ENCODE measurements around the gene PHLDA3.

Gene PHLDA3

DNA sequence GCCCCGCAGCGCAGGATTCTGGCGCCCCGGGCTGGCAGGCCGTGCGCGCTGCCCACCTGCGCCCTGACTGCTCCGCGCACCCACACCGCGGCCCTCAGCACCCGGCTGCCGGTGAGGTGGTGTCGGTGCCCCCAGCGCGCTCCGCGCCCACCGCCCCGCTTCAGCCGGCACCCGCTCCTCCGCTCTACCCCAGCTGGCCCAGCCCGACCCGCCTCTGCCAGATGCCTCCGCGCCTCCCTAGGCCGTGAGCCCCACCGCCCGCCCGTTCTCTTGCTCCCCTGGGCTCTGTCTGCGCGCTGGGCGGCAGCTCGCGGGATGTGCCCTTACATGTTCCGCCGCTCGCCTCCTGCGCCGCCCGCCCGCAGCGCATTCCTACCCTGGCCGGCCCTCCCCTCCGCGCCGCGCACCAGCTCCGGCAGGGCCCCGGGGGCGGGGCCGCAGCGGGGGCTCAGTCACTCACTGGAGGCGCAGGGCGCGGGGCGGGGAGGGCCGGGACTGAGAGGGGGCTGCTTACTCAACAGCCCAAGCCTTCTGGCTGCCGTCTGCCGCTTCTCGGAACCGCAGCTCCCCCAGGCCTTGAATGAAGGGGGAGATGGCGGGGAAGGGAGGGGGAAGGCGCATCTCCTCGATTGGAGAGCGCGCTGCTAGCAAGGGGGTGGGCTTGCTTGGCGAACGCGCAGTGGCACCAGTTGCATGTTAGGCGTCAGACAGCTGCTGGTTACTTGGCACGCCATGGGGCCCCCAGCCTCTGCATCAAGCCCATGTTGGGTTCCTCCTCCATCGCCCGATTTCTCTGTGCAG, at the start of gene PHLDA3:
Gene PHLDA3, minus strand, starts transcription at position 345 of the 801 bp plus-strand sequence. CDS start 402 bp downstream, outside the sequence.
- peak; percentile 59 for DNase-seq

DNA sequence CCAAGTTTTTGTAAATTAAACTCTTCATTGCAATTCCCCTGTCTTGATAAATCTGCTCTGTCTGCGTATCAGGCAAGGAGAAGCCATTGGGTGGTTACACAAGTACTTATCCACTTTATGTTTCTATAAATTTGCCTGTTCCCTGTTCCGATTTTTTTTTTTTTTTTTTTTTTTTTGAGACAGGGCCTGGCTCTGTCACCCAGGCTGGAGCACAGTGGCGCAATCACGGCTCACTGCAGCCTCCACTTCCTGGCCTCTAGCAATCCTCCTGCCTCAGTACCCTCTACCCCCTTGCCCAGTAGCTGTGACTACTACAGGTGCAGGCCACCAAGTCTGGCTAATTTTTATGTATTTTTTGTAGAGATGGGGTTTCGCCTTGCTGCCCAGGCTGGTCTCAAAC, 49.1 kb upstream of the PHLDA3 start:
- no peak for DNase-seq

DNA sequence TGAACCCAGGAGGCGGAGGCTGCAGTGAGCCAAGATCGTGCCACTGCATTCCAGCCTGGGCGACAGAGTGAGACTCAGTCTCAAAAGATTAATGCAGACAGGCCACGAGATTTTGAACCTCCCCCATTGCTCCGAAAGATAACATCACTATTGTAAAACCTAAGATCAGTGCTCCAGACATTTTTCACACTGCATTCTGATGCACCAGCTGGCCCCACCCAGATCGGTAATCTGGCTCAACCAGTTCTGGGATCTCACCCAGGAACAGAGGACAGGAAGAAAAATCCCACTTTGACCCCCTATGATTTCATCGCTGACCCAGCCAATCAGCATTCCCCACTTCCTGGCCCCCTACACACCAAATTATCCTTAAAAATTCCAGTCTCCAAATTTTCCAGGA, 48.6 kb upstream of the PHLDA3 start:
- DNase-seq, result no peak

DNA sequence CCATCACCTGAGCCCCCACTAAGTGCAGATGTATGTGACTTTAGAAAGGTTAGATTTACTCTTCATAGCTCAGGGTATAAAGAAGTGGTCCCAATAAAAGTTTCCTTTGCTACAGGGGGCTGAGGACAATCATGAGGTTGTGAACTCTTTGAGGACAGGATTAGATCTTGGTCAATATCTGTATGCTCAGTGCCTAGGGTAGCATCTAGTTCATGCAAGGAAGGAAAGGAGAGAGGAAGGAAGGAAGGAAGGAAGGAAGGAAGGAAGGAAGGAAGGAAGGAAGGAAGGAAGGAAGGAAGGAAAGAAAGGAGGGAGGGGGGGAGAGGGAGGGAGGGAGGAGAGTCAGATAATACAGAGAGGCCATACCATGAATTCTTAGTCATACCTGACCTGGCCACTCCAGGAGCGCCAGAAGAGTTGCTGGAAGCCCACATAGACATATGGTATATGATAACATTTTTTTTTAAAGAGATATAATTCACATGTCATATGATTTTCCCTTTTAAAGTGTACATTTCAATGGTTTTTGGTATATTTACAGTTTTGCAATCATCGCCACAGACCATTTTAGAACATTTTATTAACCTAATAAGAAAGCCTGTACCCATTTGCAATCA, 47.6 kb upstream of the PHLDA3 start:
- DNase-seq, result no peak

DNA sequence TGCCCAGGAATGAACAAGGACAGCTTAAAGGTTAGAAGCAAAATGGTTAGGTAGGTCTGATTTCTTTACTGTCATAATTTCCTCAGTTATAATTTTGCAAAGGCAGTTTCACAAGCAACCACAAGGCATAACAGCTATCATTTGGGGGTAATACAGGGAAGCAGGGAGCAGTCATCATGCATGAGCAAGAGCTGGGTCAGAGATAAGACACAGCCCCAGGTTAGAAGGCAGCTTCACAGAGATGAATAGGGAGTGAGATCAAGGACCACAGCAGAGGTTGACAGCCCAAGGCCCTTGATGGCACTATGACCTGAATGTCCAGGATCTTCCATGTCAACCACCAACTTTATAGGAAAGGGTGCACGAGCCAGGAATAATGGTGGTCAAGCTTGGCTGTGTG, 46.9 kb upstream of the PHLDA3 start:
- no peak for DNase-seq

DNA sequence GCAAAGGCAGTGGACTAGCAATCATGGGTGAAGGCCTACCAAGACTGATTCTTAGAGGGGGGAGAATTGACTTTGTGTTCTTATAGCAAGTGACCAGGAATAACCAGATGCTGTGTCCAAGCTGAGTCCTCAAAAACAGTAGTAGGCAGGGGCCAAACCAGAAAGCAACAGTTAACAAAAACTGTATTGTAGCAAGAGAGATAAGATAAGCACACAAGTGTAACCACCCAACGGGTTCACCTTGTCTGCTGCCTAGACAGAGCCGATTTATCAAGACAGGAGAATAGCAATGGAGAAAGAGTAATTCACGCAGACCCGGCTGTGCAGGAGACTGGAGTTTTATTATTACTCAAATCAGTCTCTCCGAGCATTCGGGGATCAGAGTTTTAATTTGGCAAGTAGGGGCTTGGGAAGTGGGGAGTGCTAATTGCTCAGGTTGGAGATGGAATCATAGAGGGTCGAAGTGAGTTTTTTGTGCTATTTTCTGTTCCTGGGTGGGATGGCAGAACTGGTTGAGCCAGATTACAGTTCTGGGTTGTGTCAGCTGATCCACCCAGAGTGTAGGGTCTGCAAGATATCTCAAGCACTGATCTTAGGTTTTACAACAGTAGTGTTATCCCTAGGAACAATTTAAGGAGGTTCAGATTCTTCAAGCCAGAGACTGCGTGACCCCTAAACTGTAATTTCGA, 46.2 kb upstream of the PHLDA3 start:
- no peak for DNase-seq

DNA sequence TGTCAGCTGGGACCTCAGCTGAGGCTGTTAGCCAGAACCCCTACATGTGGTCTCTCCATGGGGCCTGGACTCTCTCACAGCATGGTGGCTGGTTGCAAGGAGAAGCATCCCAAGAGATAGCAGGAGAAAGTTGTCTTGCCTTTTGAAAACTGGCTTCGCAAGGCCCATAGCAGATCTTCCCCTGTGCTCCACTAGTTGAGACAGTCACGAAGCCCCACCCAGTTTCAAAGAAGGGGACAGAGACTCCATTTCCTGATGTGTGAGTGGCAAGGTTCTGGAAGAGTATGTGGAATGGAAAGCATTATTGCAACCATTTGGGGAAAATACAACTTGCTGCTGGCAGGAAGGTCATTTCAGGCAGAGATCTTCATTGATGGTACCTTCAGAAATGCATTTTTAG, 45.5 kb upstream of the PHLDA3 start:
- no peak for DNase-seq

DNA sequence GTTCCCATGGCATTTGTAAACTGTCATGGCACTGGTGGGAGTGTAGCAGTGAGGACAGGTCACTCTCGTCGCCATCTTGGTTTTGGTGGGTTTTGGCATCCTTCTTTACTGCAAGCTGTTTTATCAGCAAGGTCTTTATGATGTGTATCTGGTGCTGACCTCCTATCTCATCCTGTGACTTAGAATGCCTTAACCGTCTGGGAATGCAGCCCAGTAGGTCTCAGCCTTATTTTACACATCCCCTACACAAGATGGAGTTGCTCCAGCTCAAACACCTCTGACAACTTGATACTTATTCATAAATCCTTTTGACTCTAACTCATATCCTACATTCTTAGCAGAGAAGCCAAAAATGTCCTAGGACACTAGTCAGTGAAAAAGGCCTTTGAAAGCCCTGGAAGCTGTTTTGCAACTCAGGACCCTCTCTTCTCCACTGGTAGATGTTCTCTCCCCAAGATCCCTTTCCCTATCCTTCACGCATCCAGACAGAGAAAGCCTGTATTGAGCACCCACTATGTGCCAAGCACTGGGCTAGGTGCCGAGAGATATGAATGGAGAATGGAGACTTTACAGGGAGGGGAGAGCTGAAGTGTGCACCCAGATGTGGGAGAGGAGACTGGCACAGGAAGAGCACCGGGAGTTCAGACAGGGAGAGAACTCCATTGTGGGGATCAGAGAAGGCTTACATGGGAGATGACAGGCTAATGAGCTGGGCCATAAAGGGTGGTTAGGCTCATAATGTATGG, 44.7 kb upstream of the PHLDA3 start:
- DNase-seq, result no peak

DNA sequence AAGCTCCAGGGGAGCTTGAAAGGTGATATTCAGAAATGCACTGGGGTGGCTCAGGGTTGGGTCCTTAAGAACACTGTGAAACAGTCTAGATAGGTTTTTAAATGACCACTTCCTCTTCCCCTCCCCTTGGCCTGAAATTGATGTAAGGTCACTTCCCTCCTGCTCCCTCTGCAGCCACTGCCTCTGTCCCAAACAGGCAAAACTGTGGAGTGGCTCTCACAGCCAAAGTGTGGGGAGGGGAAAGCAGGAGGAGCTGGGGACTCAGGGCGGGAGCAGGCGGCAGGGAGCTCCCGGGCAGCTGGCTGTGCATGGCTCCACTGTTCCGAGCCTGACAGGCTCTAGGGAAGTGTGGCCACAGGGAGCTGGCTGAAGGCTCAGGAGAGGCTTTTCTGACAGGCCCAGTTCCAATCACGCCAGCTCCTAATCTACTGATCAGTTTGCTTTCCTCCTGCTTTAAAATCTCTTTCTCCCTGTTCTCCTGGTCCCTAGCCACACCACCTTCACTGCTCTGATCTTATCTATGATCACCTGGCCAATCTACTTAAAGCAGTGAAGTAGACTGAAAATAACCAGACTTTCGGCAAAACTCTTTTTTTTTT, 43.1 kb upstream of the PHLDA3 start:
- DNase-seq, result no peak

DNA sequence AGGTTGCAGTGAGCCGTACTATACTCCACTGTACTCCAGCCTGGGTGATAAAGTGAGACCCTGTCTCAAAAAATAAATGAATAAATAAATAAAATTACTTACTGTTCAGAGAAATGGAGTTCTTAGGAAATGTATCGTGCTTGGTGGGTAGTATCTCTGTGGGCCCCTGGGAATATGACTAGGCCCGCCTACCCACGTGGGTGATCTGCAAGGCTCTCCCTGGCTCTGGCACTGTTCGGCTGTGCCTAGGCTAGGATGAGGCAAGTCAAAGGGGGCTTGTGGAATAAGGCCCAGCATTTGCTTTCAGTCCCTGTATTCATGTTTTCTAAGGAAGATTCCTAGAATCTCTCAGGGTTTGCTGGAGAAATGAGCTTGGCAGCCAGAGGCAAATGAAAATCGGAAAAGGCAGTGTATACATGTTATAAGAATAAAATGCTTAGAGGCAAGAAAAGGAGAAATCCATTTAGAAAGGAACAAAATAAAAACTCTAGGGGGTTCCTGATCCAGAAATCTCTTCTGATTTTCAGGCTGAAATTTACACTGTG, 42.5 kb upstream of the PHLDA3 start:
- DNase-seq, result no peak

DNA sequence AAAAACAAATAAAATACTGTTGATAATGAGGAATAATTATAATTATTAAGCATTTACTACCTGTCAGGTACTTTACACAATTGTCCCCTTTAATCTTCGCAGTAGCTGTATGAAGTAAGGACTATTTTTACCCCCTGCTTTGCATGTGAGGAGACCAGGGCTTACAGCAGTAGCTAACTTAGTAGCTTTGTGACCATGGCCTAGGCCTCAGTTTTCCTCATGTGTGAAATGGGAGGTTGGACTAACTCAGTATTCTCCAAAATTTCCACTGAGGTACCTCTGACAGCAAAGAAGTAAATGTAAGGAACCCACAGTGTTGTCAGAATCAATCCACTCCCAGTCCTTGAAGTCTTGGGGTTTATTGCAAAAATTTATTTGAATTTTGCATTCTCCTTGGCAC, 41.7 kb upstream of the PHLDA3 start:
- DNase-seq, result no peak

DNA sequence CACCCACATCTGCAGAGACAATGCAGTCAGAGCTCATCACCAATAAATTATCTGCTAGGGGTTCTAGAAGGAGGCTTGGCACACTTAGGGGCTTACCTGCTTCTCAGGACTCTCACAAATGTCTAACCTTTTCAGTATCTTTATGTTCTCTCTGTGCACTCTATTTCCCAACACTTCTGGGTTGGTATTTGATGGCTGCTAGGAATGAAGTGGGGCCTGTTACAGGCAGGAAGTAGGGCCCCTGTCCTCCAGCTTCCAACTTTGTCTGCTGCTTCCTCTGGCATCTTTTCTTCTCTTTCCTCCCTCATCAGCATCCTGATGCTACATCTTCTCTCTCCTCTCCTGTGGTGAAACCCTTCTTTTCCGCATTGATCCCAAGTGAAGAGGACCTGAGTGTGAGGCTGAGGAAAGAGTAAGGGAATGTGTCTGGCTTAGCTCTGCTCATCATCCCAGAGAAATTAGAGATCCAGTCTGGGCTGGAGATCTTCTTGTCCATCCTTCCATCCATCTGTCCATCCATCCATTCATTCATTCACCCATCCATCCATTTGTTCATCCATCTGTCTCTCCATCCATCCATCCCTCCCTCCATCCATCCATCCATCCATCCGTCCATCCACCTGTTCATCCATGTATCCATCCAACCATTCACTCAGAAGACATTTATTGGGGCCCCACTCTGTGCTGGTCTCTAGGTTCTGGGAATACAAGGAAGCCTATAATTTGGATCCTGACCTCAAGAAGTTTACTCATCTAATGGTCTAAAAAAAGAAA, 40.8 kb upstream of the PHLDA3 start:
- DNase-seq, result no peak

DNA sequence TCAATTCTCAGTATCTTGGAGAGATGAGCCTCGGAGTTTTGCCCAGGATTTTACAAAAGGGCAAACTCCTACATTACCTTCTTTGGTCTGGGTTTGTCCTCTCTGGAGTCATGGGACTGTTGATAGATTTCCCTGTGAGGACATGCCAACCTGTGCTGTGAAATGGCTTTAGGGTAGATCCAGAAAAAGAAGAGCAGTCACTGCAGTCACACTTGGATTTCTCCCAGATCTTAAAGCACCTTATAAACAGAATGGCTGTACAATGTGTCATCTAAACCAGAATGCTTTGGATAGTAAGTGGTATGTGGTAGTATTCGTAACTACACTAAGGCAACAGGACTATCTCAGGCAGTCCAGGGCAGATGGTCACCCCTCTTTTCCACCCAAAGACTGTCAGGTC, 39.8 kb upstream of the PHLDA3 start:
- DNase-seq, result no peak

DNA sequence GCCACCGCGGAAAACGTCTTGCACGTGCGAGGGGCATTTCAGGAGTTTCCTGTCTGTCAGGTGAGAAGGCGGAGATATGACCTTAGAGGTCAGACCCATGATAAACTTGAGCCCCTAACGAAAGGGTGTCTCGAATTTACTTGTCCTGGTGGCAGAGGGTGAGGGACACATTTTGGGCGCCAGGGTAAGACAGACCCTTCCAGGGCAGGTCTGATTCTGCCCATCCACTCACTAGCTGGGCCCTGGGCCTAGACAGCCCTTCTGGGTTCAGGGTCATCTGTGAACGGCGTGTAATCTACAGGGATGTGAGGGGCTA, 38.3 kb upstream of the PHLDA3 start:
- no peak for DNase-seq

DNA sequence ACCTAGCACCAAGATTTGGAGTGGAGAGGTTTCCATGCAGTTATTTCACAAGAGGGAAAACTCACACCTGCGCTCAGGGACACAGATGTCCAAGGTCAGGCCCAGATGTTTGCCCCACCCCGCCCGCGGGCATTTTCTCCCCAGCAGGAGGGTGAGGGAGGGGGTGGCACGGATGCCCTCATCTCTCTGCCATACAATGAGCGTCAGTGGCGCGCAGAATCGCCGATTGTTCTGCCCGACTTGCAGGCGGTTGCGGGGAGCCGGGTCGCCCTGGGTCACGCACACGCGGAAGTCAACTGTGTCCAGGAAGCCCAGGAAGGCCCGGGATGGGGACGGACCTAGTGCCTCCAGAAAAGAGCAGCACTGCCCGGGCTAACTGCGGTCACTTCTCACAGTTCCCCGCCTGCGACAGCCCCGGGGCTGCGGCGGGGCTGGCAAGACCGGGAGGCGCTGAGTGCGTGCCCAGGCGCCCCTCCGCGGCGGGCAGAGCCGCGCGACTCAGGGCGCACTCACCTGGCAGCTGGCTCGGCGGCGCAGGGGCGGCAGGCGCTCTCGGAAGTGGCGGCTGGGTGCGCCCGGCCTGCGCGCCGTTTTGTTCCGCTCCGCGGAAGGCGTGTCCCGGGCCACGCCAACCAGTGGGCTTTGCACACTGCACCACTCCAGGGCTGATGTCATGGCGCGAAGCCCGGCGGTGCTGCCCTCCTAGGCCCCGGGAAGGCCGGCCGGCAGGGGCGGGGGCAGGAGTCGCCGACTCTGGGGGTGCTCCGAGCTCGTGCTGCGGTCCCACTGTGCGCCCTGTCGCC, 37.8 kb upstream of the PHLDA3 start, which contains the start of gene CSRP1:
Gene CSRP1, minus strand, starts transcription at position 567 of the 803 bp plus-strand sequence. CDS start 10,820 bp downstream, outside the sequence.
- no peak for DNase-seq

DNA sequence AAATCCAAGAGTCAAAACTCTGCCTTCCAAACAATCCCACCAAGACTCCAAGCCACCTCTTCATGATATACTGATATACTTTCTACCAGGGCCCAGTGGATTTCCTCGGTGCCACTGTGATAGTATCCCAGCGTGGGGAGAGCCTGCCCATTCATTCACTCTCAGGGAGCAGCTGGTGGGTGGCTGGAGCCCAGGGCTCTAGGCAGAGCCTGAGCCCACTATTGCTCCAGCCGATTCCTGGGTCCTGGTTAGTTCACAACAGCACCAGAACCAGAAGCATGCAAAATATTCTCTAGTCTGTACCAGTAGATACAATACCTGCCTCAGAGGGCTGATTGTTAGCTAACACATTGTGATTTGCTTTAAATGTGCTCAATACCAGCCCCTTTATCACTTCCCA, 37.1 kb upstream of the PHLDA3 start:
- no peak for DNase-seq

DNA sequence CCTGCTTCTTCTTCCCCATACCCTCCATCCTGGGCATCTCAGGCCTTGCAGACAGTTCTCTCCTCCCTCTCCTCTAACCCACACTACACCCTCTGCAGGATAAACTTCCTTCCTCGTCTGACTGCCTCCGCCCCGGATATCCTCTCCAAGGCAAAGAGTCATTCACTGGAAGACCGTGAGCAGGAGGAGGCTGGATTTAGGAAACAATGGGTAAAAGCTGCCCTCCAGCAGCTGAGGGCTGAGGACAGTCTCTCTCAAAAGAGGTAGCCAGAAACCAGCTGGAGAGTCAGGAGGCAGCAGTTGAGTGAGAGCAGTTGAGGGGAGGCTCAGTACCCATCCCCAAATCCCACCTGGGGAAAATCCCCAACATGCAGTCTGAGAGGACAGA, 36.5 kb upstream of the PHLDA3 start:
- DNase-seq, result no peak

DNA sequence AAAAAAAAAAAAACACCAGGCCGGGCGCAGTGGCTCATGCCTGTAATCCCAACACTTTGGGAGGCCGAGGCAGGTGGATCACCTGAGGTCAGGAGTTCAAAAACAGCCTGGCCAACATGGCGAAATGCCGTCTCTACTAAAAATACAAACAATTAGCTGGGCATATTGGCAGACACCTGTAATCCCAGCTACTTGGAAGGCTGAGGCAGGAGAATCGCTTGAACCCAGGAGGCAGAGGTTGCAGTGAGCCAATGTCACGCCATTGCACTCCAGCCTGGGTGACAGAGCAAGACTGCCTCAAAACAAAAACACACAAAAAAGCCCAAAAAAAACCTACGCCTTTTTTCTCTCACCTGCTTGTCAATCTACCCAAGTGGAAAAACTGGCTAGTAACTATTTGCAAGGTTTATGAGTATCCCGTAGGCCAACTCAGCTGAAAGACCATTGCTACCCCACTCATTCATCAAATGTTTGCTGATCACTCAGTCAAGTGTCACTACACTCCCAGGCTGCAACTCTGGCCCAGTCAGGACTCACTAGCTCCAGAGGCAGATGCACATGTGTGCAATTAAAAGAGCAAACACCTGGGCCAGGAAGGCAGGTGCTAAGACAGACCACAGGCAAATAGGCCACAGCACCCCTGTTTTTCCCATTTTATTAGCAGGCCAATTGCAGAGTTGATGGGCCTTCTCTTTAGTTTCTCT, 36.0 kb upstream of the PHLDA3 start:
- DNase-seq, result no peak

DNA sequence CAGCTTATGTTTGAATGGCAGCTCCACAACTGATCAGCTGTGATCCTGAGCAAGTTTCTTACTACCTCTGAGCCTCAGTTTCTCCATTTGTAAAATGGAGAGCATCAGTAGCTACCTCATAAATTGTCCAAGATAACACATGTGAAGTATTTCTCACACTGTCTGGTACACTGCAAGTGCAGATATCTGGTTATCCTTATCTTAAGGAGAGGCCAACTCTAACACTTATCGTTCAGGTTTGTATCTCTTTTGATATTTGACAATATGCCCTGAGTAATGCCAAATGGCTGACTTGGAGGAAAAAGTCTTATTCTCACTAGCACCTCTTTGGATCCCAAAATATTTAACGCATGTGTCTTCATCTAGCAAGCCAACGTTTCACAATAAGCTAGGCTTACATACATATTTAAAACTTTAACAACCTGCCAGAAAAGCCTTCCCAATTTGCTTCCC, 35.2 kb upstream of the PHLDA3 start:
- DNase-seq, result no peak

Measured in DMS 273 treated with DMSO at 0.1 percent for 48 hours (cell line).